NCI-H1092 treated with DMSO at 0.1 percent for 48 hours (cell line): ENCODE measurements around the gene ABR.
"Not testable (repeated sequence)": the region's sequence is repeated elsewhere in the genome, so short reads cannot be mapped to it uniquely, and the experiment has no call there.

Source experiments
- DNase-seq: peaks from one replicate; lab custom pipeline; 2025; lab: John Stamatoyannopoulos, UW

ABR gene

DNA sequence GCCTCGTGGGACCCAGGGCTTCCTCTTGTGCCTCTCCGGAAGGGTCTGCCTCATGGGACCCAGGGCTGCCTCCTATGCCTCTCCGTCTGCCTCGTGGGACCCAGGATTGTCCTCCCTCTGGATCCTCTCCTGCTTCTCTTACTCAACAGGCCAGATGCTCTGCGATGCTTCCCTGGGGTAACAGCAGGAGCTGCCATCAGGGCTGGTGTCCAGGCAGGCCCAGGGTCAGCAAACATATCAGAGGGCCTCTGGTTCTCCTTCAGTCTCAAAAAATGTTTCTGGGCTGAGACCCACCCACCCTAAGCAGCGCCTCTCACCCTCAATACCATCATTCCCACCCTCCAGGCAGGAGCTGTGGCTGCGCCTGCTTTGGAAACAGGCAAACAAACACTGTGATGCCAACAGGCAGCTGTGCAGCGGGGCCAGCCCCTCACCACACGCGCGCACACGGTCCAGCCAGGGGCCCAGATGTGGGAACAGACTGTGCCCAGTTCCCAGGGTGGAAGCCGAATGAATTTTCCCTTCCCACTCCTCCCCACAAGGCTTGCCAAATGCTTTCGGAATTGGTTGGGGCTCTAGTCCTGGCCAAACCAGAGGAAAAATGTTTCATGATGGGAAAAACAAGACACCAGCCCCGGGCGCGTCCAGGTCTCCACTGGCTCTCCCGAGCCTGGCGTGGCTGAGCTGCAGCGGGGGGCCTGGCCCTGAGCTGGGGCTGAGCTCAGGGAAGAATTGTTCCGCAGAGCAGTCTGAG is 171.6 kb downstream of the ABR start:
- no peak for DNase-seq

DNA sequence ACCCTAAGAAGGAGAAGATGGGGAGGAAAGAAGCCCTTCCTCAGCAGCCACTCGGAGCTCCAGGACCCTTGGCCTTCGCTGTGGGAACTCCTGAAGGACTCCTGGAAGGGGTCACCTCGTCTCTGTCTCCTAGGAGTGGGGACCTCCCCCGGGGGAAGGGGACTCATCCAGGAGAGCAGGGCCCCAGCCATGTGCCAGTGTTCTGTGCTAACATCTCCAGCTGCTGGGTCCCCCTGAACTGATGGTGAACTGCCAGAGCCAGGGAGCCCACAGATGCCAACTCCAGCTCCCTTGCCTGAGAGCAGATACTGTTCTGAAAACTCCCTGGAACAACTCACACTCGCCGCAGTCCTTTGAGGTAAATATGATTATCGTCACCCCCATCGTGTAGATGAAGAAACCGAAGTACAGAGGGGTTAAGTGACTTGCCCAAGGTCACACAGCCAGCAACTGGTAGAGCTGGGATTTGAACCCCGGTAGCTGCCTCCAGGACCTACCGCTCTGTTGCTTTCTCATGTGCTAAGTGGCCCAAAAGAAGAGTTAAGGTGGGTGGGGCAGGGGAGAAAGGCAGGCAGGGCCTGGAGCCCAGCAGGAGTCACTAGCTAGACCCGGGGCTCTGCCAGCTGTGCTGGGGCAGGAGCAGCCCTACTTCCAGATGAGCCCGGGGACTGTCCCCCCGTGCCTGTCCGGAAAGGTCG is 172.3 kb downstream of the ABR start:
- DNase-seq, result no peak

DNA sequence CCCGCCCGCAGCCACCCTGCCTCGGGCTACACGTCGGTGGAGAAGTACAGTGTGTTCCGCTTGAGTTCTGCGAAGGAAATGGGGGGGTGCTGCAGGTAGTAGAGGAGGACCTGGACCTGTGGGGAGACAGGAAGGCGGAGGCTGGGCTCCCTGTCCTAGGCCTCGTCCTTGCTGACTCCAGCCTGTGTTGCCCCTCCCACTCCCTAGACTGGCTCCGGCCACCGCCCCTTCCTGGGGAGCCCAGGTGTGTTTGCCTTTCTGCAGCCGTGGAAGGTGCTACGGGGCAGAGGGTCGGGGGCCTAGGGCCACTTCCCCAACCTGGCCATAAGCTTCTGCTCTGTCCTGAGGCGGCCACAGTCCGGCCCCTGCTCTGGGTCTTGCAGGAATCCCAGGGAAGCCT is 173.7 kb downstream of the ABR start:
- DNase-seq, result no peak

DNA sequence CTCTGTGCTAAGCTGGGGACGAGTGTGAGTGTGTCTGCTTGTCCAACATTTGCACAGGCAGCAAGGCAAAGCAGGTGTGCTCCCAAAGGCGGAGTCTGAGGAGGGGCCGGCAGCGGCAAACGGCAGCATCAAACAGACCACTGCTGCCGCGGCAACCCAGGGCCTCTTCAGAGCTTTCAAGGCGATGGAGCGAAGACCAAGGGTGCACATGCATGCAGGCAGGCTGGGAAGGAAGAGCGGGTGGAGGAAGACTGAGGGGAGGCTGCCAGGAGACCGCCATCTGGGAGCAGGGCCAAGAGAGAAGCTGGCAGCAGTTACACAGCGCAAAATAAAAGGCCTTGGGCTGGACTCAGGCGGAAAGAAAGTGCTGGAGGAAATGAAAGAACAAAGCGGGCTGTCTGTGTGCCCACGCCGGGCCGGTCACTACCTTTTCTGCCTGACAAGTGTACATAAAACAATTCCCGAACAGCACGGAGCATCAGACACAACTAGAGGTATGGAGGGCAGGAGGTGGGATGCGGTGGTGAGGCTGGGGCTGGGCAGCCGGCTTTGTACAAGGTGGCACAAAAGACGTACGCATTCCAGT is 174.3 kb downstream of the ABR start:
- peak; percentile 70 for DNase-seq

DNA sequence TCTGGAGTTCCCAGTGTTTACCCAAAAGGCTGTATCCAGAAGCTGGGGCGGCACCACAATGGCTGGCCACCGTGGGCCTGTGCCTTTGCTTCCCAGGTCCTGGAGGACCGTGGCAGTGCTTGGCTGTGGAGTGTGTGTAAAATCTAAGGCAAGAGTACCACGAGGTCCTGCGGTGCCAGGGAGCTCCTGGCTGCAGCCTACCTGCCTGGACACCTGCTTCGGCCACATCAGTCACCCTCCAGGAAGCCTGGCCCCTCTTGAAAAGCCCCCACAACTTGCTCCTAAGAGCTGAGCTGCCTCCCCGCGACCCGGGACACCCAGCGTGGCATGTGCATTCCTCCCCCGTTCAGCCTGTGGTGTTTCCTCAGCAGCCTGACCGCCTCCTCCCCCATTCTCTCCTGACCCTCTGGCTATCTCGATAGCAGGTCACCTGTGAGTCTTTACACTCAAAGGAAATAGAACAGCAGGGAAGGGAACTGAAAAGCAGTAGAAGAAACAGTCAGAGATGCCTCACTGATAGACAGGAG is 174.9 kb downstream of the ABR start:
- DNase-seq, result no peak

DNA sequence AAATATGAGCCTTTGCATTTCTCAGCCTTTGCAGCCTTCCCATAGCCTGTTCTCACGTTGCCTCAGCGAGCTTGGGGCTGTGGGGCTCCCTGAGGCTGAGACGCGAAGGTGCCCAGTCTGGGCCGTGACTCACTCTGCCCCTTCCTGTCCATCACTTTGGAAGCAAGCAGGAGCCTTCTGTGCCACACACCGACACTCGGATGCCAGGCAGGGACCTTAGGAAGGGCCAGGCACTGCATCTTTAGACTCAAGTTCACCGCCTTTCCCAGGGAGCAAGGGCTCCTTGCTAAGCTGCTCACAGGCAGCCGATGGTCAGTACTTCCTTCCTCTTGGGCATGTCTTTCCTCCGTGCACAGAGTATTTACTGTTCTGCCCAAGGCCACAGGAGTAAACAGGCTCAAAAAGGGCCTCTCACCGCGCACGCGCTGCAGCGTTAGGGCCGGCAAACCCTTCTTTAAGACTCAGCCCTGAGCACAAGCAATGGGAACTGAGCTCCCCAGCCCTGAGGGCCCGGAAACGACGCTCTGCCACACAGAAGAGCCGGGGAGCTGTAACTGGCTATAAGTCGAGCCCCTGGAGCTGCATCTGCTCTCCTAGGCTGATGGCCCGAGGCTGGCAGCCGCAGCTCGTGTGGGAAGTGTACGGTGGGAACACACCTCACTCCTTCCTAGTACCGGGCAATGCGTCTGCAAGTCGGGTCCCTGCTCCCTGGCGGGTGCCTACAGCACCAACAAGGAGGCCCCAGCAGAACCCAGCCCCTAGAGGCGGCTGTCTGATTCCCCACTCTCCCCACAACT is 175.6 kb downstream of the ABR start:
- DNase-seq, result no peak

DNA sequence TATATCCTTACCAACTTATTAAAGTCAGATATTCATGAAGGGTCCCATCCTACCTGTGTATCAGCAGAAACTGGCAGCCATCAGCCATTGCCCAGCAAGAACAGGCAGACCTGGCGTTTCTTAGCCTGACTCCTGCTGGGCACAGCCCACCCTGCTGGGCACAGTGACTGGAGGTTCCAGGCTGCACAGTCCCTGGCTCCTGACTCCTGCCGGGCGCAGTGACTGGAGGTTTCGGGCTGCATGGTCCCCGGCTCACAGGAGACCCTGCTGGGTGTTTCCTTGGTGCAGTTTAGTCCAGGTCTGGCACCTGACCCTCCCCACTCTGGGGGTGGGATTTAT is 176.2 kb downstream of the ABR start:
- no peak for DNase-seq

DNA sequence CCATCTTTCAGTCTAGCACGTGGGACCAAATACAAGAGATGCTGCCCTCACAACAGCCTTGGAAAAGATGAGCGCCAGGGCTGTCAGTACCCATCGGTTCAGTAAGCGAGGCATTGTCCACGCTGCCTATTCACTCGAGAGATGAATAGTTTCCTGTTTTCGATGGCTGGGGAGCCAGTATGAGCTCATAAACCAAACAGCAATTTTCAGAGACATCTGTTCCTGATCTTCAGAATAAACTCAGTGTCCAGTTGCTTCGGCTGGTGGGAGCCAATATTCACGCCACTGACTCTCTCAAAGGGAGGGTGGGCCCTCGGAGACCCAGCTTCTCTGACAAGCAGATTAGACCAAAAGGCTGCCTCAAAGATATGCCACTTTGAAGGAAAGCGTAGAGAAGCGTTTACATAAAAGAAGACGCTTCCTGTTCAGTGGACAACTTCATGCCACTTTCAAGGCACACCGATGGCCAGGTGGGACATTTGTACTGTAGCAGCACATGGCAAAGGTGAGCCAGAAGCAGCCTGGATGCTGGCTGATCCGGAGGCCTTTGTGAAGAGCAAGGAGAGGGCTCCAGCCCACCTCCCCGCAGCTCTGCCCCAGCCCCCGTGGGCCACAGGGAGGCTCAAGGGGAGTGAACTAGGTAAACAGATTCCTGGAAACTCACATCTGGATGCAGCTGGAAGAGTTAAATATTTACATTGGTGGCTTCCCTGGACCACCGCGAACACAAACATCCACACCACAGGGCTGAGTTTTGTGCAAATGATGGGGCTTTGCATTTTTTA is 176.8 kb downstream of the ABR start:
- DNase-seq, result peak; percentile 54

DNA sequence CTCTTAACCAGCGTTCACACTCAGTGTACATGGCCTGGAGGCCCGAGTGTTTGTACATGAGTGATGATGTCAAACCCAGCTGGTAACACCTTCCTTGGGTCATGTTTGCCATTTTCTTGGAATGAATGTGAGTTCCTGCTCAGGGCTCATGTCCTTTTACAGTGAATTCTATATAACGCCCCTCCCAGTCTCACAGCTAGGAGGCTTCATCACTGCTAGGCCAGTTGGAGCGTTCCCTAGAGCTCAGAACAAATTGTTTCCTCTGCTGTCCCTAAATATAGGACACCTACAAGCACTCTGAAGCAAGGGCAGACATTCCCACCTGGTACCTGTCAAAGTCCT is 177.4 kb downstream of the ABR start:
- no peak for DNase-seq

DNA sequence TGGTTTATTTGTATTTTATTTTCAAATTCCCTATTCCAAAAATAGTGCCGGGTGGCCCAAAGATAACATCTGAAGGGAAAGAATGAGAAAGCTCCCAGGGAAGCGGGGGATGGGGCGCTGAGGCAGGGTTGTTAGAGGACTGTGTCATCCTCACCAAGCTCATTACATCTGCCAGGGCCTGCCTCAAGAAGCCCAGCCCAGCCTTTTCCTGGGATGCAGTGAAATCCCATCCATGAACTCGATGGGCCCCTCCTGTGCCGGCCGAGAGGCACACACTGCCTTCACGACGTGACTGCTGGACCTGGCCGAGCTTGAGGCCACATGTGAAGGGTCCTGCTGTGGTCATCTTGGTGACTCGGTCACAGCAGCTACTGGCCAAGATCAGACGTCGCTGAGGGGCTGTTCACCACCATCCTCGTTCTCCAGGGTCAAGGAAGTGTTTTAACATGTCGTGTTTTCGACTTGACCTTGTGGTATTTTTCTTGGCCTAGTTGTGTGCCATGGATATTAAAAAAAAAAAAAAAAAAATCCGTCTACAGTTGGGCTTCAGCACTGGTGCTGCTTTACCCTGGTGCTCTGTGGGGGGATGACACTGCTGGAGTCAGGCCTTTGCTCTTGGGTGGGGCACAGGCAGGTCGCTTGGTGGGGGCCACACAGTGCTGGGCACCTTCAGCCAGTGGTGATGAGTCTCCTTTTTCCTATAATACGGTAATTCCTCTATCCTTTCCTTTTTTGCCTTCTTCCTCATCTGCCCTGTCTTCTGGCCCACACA is 178.0 kb downstream of the ABR start:
- no peak for DNase-seq

DNA sequence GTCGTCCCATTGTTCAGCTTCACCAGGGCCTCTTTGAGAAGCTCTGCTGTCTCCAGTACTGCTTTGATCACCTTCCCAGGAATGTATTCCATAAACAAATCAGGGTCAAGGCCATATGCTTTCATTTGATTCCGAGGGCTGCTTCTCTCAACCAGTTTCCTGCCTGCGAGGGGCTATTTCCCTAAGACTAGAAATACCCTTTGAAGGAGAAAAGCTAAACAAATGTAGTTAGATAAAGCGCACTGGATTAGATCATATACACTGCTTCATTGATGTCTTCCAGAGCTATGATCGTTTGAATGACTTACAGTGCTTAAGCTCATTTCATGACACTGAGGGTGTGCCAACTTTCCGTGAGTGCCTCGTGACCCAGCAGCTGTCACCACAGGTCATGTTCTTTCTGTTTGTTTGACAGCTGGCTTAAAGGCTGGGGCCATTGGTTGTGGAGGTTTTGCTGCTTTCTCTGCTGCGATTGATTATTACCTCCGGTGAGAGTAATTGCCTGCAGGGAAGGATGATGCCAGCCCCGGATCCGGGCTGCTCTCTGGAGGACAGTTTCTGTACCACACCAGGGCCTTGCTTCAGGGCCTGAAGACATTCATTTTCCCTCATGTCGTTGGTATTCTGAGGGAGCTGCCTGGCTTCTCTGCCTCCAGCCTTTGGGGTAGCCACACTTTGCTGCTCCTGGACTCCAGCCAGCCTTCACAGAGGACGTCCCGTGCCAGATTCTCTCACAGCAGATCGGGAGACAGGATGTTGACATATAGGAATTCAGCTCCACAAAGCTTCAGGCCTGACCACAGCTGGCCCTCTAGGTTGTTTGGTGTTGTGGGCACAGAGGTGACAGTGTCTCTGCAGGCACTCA is 179.0 kb downstream of the ABR start:
- DNase-seq, result no peak

DNA sequence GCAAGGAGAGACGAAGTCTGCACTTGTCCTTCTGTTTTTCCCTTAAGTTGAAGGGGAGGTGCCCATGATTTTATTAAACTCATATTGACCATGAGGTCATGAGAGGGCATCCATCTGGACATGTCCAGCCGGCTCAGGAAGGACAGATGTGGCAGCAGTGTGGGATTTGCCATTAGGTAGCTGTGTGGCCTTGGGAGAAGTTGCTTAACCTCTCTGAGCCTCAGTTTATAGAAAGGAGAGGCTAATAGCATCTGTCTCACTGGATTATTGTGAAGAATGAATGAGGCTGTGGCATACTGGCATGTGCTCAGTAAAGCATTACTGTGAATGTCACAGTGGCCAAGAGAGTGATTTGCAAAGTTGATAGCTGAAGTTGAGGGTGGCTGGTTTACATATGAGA is 181.7 kb downstream of the ABR start:
- DNase-seq, result no peak

DNA sequence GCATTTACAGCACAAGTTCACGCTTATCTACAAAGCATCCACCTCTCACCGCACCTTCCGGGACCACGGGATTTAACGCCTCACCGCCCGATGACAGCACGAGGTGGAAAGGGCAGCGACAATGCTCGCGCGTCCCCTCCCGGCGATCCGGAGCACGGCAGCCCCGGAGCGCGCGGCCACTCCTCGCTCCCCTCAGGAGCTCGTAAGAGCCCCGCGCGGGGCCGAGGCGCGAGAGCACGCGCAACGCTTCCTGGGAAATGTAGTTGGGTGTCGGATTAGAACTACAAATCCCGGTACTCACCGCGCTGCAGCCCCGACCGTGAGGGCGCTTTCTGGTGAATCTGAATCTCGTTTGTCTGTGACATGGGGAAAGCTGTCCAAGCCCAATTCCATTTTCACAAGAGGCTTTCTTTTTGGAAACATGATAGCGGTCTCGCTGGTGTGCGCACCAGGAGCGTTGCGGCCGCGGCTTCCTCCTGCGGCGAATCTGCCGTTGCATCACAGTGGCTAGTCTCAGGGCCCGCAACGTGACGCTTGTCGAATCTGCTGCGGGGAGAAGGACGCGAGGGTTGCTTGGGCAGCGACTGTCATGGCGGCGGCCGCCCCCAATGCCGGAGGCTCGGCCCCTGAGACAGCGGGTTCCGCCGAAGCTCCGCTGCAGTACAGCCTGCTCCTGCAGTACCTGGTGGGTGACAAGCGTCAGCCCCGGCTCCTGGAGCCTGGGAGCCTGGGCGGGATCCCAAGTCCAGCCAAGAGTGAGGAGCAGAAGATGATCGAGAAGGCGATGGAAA is 183.0 kb downstream of the ABR start, which contains the start of gene TIMM22:
TIMM22 (plus strand) TSS at position 576 of the 791 bp plus-strand sequence; CDS start at position 590, 14 bp downstream.
- DNase-seq, result peak; percentile 93

DNA sequence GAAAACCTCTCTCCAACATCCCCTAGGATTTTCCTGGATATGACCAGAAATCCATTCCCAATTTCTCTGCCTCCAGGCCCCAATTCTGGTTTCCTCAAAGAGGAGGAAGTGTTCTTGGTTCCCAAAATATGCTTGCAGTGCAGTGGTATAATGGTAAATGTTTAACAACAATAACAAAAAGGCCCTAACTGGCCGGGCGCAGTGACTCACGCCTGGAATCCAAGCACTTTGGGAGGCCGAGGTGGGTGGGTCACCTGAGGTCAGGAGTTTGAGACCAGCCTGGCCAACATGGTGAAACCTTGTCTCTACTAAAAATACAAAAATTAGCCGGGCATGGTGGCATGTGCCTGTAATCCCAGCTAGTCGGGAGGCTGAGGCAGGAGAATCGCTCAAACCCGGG is 184.5 kb downstream of the ABR start:
- not testable (repeated sequence) for DNase-seq

DNA sequence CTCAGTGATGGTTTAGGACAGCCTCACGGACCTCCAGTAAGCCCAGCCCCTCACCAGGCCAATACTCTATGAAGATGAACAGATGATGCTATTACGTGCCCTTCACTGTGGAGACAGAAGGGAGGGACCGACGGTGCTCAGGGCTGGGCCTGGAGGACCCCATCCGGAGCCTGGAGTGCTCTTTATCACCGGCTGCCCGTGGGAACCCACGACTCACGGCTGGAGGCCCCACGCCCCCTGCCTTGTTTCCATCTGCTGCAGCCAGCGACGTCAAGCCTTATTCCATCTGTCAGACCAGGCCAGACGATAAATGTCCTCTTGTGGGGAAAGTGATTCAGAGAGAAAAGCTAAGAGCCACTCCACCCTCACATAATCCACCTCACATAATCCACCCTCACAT is 186.8 kb downstream of the ABR start:
- DNase-seq, result no peak

DNA sequence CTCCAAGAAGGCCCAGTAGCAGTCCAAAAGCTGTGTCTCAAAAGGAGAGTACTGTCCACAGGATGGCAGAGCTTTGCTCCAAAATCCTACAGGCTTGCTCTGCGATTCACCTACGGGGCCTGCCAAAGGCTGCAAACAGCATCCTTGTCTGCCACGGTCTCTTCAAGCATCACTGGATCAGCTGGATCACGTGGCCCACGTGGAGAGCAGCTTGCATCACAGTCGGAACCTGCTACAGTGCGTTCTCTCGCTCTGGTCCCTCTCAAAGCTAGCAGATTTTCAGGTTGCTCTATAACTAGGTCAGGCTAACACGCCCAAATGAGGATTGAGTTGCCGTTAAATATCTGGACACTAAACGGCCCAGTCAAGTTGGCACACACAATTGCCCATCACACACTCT is 191.2 kb downstream of the ABR start:
- no peak for DNase-seq

DNA sequence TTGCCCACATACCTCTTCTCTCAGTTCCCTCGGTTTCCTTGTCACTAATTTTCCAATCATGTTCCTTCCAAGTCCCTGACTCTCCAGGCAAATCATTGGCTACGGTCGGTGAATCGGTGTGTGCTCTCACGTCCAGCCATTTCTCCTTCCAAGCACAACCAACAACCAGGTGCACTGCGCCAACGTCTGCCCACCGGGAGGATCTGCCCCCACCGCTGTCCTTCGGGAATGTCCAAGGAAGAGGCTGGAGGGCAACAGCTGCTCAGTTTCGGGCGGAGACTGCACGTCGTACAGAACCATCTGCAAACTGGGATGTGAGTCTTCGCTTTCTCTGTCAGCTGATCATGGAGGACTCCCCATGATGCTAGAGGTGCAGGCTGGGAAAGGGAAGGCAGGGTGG is 191.8 kb downstream of the ABR start:
- DNase-seq, result no peak

DNA sequence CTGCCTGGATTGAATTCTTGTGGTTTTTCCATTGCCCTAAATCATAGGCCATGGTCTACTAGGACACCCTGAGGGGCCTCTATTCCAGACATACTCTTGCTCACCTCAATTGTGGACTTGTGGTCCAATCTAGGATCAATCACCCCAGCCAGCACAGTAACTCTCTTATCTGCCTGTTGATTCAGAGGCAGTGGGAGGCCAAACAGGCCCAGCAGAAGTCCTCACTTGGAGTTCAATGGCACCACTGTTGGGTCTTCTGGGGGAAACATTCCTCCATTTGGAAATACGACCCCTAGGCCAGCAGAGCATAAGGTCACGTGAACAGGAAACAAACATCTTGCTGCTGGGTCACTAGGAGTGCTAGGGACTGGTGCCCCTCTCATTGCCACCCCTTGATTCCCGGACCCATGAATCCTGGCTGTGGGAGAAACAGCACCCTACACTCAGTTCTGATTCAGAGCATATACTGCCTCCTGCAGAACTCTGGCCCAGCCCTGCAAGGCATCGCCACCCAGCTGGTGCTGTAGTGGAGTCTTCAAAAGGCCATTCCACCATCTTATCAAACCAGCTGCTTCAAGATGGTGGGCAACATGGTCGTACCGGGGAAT is 193.4 kb downstream of the ABR start:
- DNase-seq, result no peak

DNA sequence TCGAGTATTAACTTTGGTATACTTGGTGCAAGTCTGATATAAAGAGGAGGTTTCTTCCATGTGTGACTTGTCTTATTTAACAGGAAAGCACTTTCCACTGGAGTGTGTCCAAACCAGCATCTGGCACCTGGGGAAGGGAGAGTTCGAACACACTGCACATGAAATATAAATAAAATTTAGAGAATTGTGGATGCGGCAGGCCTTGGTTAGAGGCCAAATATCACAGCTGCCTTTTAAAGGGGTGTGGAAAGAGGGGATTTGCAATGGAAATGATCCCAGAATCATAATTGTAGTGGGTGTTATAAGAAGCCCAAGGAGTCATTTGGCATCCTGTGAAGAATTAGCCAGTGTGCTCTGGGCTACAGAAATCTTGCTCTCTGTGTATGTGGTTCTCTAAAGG is 195.9 kb downstream of the ABR start:
- DNase-seq, result peak; percentile 14
